RWPE2 (cell line): Measurements from ENCODE around the gene COL1A1.

Experiments
- ATAC-seq: fragments of 200-7000 bp; cut with Tn5 transposase; 3 replicates; pipeline ENCODE4 v1.9.1; 2021; ENCODE audit warnings: low read depth
- DNase-seq: peaks from one replicate; pipeline ENCODE4 v3.0.0-alpha.2; 2020; ENCODE audit warnings: low spot score
- H3K27ac ChIP-seq: fragments of 450-650 bp; 2 replicates; pipeline ENCODE4 v1.5.1; 2017; ENCODE audit warnings: mild to moderate bottlenecking; ENCODE audit not compliant: poor library complexity, severe bottlenecking
- H3K27me3 ChIP-seq: fragments of 250-450 bp; sonication (Bioruptor Pico); 2 replicates; pipeline ENCODE4 v1.5.1; 2021; ENCODE audit warnings: mild to moderate bottlenecking, moderate library complexity; ENCODE audit not compliant: insufficient read depth, poor library complexity, severe bottlenecking
- H3K36me3 ChIP-seq: fragments of 250-450 bp; sonication (Bioruptor Pico); 2 replicates; pipeline ENCODE4 v1.5.1; 2020; ENCODE audit warnings: low read depth, mild to moderate bottlenecking, moderate library complexity
- H3K4me1 ChIP-seq: fragments of 250-450 bp; sonication (Bioruptor Pico); 2 replicates; pipeline ENCODE4 v1.5.1; 2021; ENCODE audit warnings: mild to moderate bottlenecking, moderate library complexity; ENCODE audit not compliant: insufficient read depth, poor library complexity, severe bottlenecking
- H3K4me3 ChIP-seq: fragments of 250-450 bp; sonication (Bioruptor Pico); 2 replicates; pipeline ENCODE4 v1.5.1; 2021; ENCODE audit warnings: mild to moderate bottlenecking, moderate library complexity; ENCODE audit not compliant: severe bottlenecking
- H3K9me3 ChIP-seq: fragments of 250-450 bp; sonication (Bioruptor Pico); 2 replicates; pipeline ENCODE4 v1.5.1; 2021; ENCODE audit warnings: mild to moderate bottlenecking, moderate library complexity; ENCODE audit not compliant: severe bottlenecking
- CTCF ChIP-seq: fragments of 450-650 bp; IDR thresholded peaks from one replicate; pipeline ENCODE4 v1.5.1; 2017; ENCODE audit warnings: mild to moderate bottlenecking, moderate library complexity; ENCODE audit not compliant: poor library complexity, severe bottlenecking

Gene COL1A1

GRCh38 chr17:50201276-50201854 lies at the start of gene COL1A1:
COL1A1 (minus strand) TSS chr17:50201631; CDS start chr17:50201513, 118 bp downstream.
- Histone ChIP-seq H3K4me3 (peak within 1 kb of the TSS; percentile 43), H3K27ac (peak within 1 kb of the TSS; percentile 51), H3K27me3 (no peaks in the 10 kb centered on the region), H3K9me3 (no peaks in the 10 kb centered on the region), H3K4me1 (peaks cover 4% of the 10 kb centered on the region), H3K36me3 (0 out of 2 replicates have a peak, but pooled peaks cover 8% of the 10 kb centered on the region)
- DNase-seq (no peak), ATAC-seq (no peak)
- TF ChIP-seq CTCF: no peak

- ATAC-seq: no peak
- no peak overlapping the region for H3K4me3 ChIP-seq
- DNase-seq: no peak
- no peaks in the 10 kb centered on the region for H3K36me3 ChIP-seq
- H3K4me1 ChIP-seq: no peaks in the 10 kb centered on the region
- H3K27me3 ChIP-seq: no peaks in the 10 kb centered on the region
- H3K9me3 ChIP-seq: peaks cover 5% of the 10 kb centered on the region
- no peak overlapping the region for H3K27ac ChIP-seq
- TF ChIP-seq CTCF: no peak
Measured at GRCh38 chr17:50248255-50248654, 46.8 kb upstream of the COL1A1 start.

GRCh38 chr17:50244771-50245170 lies 43.3 kb upstream of the COL1A1 start:
- H3K27me3 ChIP-seq: no peaks in the 10 kb centered on the region

DNA sequence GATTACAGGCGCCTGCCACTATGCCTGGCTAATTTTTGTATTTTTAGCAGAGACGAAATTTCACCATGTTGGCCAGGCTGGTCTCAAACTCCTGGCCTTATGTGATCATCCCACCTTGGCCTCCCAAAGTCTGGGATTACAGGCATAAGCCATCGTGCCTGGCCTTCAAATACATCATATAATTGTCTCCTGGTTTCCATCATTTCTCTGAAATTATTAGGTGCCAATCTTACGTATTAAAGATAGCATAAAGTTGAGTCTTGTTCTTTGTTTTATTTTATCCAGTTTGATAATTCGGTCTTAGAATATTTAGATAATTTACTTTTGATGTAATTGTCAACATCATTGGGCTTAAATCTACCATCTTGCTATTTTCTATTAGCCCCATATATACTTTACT lies 40.0 kb upstream of the COL1A1 start:
- no peak for DNase-seq
- Histone ChIP-seq H3K4me3 (no peak overlapping the region), H3K36me3 (no peaks in the 10 kb centered on the region), H3K4me1 (no peaks in the 10 kb centered on the region), H3K27ac (no peak overlapping the region), H3K27me3 (no peaks in the 10 kb centered on the region), H3K9me3 (peaks cover 3% of the 10 kb centered on the region)
- no peak for ATAC-seq
- TF ChIP-seq CTCF: no peak

More at GRCh38 chr17:50244771-50245170, 43.3 kb upstream of the COL1A1 start:
- no peak for ATAC-seq
- no peak for DNase-seq
- no peak for TF ChIP-seq CTCF
- H3K4me1 ChIP-seq: no peaks in the 10 kb centered on the region
- no peak overlapping the region for H3K4me3 ChIP-seq
- H3K27ac ChIP-seq: no peak overlapping the region
- H3K36me3 ChIP-seq: no peaks in the 10 kb centered on the region
- H3K9me3 ChIP-seq: peaks cover 8% of the 10 kb centered on the region

- Histone ChIP-seq H3K4me1 (no peaks in the 10 kb centered on the region), H3K9me3 (peaks cover 3% of the 10 kb centered on the region), H3K36me3 (no peaks in the 10 kb centered on the region), H3K27me3 (no peaks in the 10 kb centered on the region), H3K27ac (no peak overlapping the region), H3K4me3 (no peak overlapping the region)
- DNase-seq (no peak), ATAC-seq (no peak)
- no peak for TF ChIP-seq CTCF
Measured at GRCh38 chr17:50240851-50241250, 39.4 kb upstream of the COL1A1 start.
